Endothelial cell (in vitro differentiated cells): Measurements from ENCODE around the gene SAMD4A. TPM values are rescaled to one million over a fixed set of nuclear protein-coding genes. Genes with fewer than 3 reads are reported as not detected.

ENCODE experiments used
- DNase-seq: peaks from one replicate; pipeline ENCODE4 v3.0.0; 2021; ENCODE audit warnings: low spot score
- H3K27ac Mint-ChIP-seq: one replicate; pipeline ENCODE4 v1.8.0; 2021; ENCODE audit warnings: mixed read lengths, inconsistent platforms; ENCODE audit not compliant: unreplicated experiment
- H3K27me3 Mint-ChIP-seq: one replicate; pipeline ENCODE4 v1.8.0; 2021; ENCODE audit warnings: mild to moderate bottlenecking, moderate library complexity, mixed read lengths, inconsistent platforms; ENCODE audit not compliant: unreplicated experiment
- H3K36me3 Mint-ChIP-seq: one replicate; pipeline ENCODE4 v1.8.0; 2021; ENCODE audit warnings: mild to moderate bottlenecking, low read depth, mixed read lengths, inconsistent platforms; ENCODE audit not compliant: unreplicated experiment
- H3K4me1 Mint-ChIP-seq: one replicate; pipeline ENCODE4 v1.8.0; 2021; ENCODE audit warnings: mild to moderate bottlenecking, mixed read lengths, inconsistent platforms; ENCODE audit not compliant: unreplicated experiment
- H3K4me3 Mint-ChIP-seq: one replicate; pipeline ENCODE4 v1.8.0; 2021; ENCODE audit warnings: mild to moderate bottlenecking, mixed read lengths, inconsistent platforms; ENCODE audit not compliant: unreplicated experiment
- H3K9me3 Mint-ChIP-seq: one replicate; pipeline ENCODE4 v1.8.0; 2021; ENCODE audit warnings: mixed read lengths, inconsistent platforms; ENCODE audit not compliant: unreplicated experiment
- total RNA-seq: library from RNA; stranded (reverse); fragmentation: NEBNext Ultra II Directional; extraction: Animal tissue kit (Norgen Biotek cat#: 25700); gene quantifications from one replicate; pipeline ENCODE4 v1.2.1, GENCODE V29; 2021; ENCODE audit not compliant: unreplicated experiment
- TF ChIP-seq, protein P1 (sequence below): fragments of 200-600 bp; sonication (generic); IDR thresholded peaks from one replicate; pipeline ENCODE4 v1.5.0; 2021; ENCODE audit warnings: antibody characterized with exemption; ENCODE audit not compliant: unreplicated experiment

Gene SAMD4A
- total RNA-seq, 1 donor from 2014 or later, result 9.2 TPM

DNA sequence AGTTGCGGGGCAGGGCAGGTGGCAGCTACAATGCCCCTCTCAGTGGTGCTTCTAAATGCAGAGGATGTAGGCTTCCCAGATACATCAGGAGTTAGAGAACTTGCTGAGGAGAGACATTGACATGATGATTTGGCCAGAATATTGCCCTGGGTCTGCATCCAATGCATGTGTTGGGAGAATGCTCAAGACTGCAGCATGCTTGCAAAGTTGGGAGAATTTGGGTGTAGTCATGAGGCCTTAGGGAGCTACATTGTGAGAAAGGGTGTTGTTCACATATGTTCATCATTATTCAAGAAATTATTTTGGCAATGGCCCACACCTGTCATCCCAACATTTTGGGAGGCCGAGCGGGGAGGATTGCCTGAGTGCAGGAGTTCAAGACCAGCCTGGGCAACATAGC is 149.9 kb downstream of the SAMD4A start:
- DNase-seq, result no peak
- Mint-ChIP-seq H3K9me3 (no peaks in the 10 kb centered on the region), H3K4me3 (no peak overlapping the region), H3K27ac (no peak overlapping the region), H3K4me1 (peaks cover 4% of the 10 kb centered on the region), H3K27me3 (no peaks in the 10 kb centered on the region), H3K36me3 (no peaks in the 10 kb centered on the region)
- TF ChIP-seq, protein P1, sequence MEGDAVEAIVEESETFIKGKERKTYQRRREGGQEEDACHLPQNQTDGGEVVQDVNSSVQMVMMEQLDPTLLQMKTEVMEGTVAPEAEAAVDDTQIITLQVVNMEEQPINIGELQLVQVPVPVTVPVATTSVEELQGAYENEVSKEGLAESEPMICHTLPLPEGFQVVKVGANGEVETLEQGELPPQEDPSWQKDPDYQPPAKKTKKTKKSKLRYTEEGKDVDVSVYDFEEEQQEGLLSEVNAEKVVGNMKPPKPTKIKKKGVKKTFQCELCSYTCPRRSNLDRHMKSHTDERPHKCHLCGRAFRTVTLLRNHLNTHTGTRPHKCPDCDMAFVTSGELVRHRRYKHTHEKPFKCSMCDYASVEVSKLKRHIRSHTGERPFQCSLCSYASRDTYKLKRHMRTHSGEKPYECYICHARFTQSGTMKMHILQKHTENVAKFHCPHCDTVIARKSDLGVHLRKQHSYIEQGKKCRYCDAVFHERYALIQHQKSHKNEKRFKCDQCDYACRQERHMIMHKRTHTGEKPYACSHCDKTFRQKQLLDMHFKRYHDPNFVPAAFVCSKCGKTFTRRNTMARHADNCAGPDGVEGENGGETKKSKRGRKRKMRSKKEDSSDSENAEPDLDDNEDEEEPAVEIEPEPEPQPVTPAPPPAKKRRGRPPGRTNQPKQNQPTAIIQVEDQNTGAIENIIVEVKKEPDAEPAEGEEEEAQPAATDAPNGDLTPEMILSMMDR, result no peak

DNA sequence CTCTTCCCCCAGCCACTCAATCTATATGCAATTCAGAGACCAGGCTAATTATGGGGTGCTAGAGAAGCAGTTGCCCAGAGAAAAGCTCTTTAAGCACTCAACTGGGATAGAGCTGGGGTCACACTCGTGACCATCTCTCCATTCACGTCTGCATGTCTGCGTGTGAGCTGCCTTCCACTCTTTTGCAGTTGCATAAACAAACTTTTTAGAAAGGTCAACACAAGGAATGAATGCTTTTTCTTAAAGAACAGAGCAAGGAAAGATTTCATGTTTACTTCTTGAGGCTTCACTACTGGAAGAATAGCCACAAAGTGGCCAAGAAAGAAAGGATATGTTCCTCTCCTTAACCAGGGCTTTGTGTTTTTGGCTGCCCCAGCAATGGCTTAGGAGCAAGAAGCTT is 151.1 kb downstream of the SAMD4A start:
- no peak overlapping the region for H3K27ac Mint-ChIP-seq
- no peak overlapping the region for H3K4me3 Mint-ChIP-seq
- no peaks in the 10 kb centered on the region for H3K36me3 Mint-ChIP-seq
- TF ChIP-seq, protein P1, result no peak
- H3K9me3 Mint-ChIP-seq, result no peaks in the 10 kb centered on the region
- no peak for DNase-seq
- no peaks in the 10 kb centered on the region for H3K27me3 Mint-ChIP-seq
- H3K4me1 Mint-ChIP-seq, result peaks cover 4% of the 10 kb centered on the region

DNA sequence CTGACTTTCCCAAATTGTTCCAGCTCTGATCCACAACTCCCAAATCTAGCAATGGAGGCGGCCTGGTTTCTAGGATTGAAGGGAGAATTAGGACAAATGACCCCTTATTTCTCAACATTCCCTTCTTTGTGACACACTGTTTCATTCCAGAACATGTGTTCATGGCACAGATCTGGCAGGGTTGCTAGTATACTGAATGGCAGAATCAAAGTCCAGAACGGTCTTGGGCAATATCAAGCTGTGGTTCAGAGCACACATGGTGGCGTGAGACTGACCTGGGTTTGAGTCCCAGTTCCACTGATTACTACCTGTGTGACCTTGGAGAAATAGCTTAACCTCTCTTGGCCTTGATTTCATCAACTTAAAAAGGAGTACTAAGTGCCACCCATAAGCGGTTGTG is 152.5 kb downstream of the SAMD4A start:
- Mint-ChIP-seq H3K27ac (no peak overlapping the region), H3K4me3 (no peak overlapping the region), H3K4me1 (peaks cover 7% of the 10 kb centered on the region), H3K36me3 (no peaks in the 10 kb centered on the region), H3K27me3 (peaks cover 1% of the 10 kb centered on the region), H3K9me3 (no peaks in the 10 kb centered on the region)
- DNase-seq, result no peak
- TF ChIP-seq, protein P1, result no peak

DNA sequence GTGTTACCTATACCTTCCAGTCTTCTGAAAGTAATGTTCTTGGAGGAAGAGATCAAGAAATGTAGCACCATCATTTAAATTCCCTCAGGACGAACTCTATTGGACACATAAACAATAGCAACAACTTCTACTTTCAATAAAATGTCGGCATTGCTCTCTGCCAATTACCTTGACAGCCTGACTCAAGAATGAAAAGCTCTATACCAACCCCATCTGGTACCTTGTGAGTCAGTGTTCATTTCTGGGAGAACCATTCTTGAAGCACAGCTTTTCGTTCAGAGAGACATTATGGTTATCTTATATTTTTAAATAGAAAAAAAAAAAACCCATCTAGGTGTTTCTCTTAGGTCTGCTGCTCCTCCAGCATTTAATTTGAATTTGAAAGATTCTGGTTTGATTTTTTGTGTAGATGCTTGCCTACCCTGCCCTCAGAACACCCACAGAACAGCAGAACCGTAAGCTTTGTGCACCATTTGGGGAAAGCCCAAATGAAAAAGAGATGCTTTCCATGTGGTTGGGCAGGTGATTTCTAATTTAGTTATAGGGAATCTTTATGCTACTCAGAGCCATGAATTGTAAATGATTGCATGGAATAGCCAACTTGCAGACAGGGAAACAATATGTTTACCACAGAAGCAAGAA is 156.0 kb downstream of the SAMD4A start:
- Mint-ChIP-seq H3K9me3 (no peaks in the 10 kb centered on the region), H3K27ac (no peak overlapping the region), H3K4me1 (peaks cover 7% of the 10 kb centered on the region), H3K4me3 (no peak overlapping the region), H3K36me3 (no peaks in the 10 kb centered on the region), H3K27me3 (peaks cover 1% of the 10 kb centered on the region)
- TF ChIP-seq, protein P1, result no peak
- no peak for DNase-seq

DNA sequence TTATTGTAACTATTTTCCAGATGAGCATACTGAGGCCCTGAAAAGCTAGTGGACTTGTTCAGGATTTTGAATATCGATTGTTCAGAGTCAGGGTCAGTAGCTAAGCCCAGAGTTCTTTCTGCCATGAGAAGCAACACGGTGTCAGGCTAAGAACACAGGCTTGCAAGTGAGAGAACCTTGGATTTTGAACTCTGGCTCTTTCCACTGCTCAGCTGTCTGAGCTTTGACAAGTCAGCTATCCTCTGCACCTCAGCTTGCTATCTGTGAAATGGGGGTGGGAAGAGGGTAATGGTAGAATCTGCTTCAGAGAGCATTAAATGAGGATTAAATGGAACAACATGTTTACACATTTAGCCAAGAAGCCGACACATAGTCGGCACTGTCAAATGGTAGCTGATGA is 157.2 kb downstream of the SAMD4A start:
- DNase-seq, result no peak
- H3K36me3 Mint-ChIP-seq, result no peaks in the 10 kb centered on the region
- TF ChIP-seq, protein P1, result no peak
- no peaks in the 10 kb centered on the region for H3K9me3 Mint-ChIP-seq
- H3K4me1 Mint-ChIP-seq, result peaks cover 7% of the 10 kb centered on the region
- H3K27ac Mint-ChIP-seq, result no peak overlapping the region
- no peak overlapping the region for H3K4me3 Mint-ChIP-seq
- peaks cover 3% of the 10 kb centered on the region for H3K27me3 Mint-ChIP-seq
